ENCODE data around the gene FARP1.

FARP1 gene

DNA sequence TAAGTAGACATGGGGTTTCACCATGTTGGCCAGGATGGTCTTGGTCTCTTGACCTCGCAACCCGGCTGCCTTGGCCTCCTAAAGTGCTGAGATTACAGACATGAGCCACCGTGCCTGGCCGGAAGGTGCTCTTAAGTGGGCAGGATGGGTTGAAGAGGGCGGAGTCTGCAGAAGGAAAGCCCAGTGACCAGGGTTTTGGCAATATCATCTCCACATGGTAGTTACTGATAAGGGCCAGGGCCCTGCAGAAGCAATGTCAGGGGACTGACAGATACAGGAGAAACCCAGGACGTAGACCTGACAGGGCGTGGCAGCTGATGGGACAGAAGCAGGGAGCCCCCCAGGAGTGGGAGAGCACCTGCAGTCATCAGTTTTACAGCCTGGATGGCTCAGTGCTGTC, 79.9 kb downstream of the FARP1 start:
- H3K27ac ChIP-seq, result no peak overlapping the region
- no peaks in the 10 kb centered on the region for H3K79me2 ChIP-seq (ENCODE audit: insufficient read depth, low read depth)
- H3K9ac ChIP-seq, result no peak overlapping the region
- H2AFZ ChIP-seq (ENCODE audit: low read depth), result no peak overlapping the region
- no peak overlapping the region for H3K4me3 ChIP-seq (IDR thresholded peaks at IDR 0.05; ENCODE audit: insufficient read depth, low read depth, low read length)
- H3K27me3 ChIP-seq (ENCODE audit: insufficient read depth, low read depth), result no peaks in the 10 kb centered on the region
- H4K20me1 ChIP-seq (ENCODE audit: insufficient read depth), result no peaks in the 10 kb centered on the region
- no peaks in the 10 kb centered on the region for H3K36me3 ChIP-seq (ENCODE audit: insufficient read depth)
- no peak overlapping the region for H3K4me2 ChIP-seq
- H3K4me1 ChIP-seq (ENCODE audit: low read depth, poor library complexity, severe bottlenecking), result no peaks in the 10 kb centered on the region
- TF ChIP-seq, protein P1, sequence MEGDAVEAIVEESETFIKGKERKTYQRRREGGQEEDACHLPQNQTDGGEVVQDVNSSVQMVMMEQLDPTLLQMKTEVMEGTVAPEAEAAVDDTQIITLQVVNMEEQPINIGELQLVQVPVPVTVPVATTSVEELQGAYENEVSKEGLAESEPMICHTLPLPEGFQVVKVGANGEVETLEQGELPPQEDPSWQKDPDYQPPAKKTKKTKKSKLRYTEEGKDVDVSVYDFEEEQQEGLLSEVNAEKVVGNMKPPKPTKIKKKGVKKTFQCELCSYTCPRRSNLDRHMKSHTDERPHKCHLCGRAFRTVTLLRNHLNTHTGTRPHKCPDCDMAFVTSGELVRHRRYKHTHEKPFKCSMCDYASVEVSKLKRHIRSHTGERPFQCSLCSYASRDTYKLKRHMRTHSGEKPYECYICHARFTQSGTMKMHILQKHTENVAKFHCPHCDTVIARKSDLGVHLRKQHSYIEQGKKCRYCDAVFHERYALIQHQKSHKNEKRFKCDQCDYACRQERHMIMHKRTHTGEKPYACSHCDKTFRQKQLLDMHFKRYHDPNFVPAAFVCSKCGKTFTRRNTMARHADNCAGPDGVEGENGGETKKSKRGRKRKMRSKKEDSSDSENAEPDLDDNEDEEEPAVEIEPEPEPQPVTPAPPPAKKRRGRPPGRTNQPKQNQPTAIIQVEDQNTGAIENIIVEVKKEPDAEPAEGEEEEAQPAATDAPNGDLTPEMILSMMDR (conservative IDR thresholded peaks at IDR 0.05; ENCODE audit: low read depth, low read length), result no peak

DNA sequence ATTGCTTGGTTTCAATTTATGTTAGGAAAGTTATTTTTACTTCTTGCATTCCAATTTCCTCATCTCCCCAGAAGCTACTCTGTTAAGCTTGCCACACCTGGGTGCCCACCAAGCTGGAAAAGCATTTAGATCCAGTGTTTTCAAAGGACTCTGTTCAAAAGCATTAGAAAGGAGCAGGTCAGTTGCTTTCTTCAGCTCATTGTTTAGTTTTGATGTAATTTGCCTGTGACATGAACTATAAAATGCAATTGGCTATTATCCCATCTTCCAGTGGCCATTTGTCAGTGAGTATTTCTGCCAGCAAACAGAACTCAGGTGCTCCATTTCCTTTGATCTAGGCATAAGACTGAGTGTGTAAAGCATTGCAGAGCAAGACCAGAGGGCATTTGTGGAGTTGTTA, 80.8 kb downstream of the FARP1 start:
- no peaks in the 10 kb centered on the region for H3K36me3 ChIP-seq (ENCODE audit: insufficient read depth)

GRCh38 chr13:98224557-98224956, 81.7 kb downstream of the FARP1 start:
- no peaks in the 10 kb centered on the region for H3K79me2 ChIP-seq (ENCODE audit: insufficient read depth, low read depth)
- TF ChIP-seq, protein P1 (conservative IDR thresholded peaks at IDR 0.05; ENCODE audit: low read depth, low read length), result no peak
- H3K9ac ChIP-seq, result no peak overlapping the region
- no peak overlapping the region for H3K4me2 ChIP-seq
- no peaks in the 10 kb centered on the region for H4K20me1 ChIP-seq (ENCODE audit: insufficient read depth)
- H3K27me3 ChIP-seq (ENCODE audit: insufficient read depth, low read depth), result no peaks in the 10 kb centered on the region
- no peak overlapping the region for H2AFZ ChIP-seq (ENCODE audit: low read depth)
- no peak overlapping the region for H3K4me3 ChIP-seq (IDR thresholded peaks at IDR 0.05; ENCODE audit: insufficient read depth, low read depth, low read length)
- no peaks in the 10 kb centered on the region for H3K36me3 ChIP-seq (ENCODE audit: insufficient read depth)
- H3K27ac ChIP-seq, result no peak overlapping the region
- H3K4me1 ChIP-seq (ENCODE audit: low read depth, poor library complexity, severe bottlenecking), result no peaks in the 10 kb centered on the region

More for the DNA sequence above, 80.8 kb downstream of the FARP1 start:
- Histone ChIP-seq H3K4me3 (IDR thresholded peaks at IDR 0.05; ENCODE audit: insufficient read depth, low read depth, low read length) (no peak overlapping the region), H3K27me3 (ENCODE audit: insufficient read depth, low read depth) (no peaks in the 10 kb centered on the region), H3K27ac (no peak overlapping the region), H4K20me1 (ENCODE audit: insufficient read depth) (no peaks in the 10 kb centered on the region), H2AFZ (ENCODE audit: low read depth) (no peak overlapping the region), H3K9ac (no peak overlapping the region), H3K4me1 (ENCODE audit: low read depth, poor library complexity, severe bottlenecking) (no peaks in the 10 kb centered on the region), H3K79me2 (ENCODE audit: insufficient read depth, low read depth) (no peaks in the 10 kb centered on the region), H3K4me2 (no peak overlapping the region)
- TF ChIP-seq, protein P1 (conservative IDR thresholded peaks at IDR 0.05; ENCODE audit: low read depth, low read length), result no peak

DNA sequence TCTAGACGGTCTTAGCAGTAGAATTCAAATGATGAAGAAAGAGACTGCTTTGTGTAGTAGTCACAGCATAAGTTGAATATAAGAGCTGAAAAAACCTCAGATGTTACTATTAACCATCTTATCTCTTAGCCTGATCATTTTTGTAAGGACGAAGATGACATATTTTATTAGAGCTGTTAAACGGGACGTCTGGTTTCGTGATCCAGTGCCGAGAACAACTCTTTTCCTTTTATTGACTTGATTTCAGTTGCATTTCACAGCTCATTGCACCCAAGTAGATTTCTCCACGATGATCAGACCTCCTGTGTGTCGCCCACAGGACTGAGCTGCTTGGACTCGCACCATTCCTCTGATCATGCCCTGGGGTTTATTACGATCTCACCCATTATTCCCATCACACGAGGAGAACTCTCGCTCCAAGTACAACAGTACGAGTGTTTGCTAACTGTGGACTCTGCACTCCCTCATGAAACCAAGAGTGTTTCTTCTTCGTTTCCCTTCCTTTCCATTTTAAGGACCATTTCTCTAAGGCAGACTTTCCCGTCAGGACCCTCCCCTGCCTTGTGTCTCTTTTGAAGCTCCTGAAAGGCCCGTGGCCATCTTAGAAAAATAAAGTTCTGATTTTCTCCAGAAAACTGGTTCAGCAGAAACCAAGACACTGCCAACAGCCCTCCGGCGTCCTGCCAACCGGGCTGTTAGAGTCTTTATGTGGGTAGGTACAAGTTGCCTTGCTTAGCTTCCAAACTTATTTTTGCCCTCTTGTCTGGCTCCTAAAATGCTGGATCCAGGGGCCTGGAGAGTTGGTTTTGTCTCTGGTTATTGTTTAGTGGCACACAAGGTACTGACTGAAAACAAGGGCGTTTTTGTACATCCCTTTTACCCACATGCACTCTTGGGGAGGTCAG, 82.4 kb downstream of the FARP1 start:
- Histone ChIP-seq H3K36me3 (ENCODE audit: insufficient read depth) (no peaks in the 10 kb centered on the region), H2AFZ (ENCODE audit: low read depth) (no peak overlapping the region), H3K27me3 (ENCODE audit: insufficient read depth, low read depth) (no peaks in the 10 kb centered on the region), H3K4me1 (ENCODE audit: low read depth, poor library complexity, severe bottlenecking) (no peaks in the 10 kb centered on the region), H3K4me2 (no peak overlapping the region), H3K9ac (no peak overlapping the region), H3K27ac (no peak overlapping the region), H3K79me2 (ENCODE audit: insufficient read depth, low read depth) (no peaks in the 10 kb centered on the region), H3K4me3 (IDR thresholded peaks at IDR 0.05; ENCODE audit: insufficient read depth, low read depth, low read length) (no peak overlapping the region), H4K20me1 (ENCODE audit: insufficient read depth) (no peaks in the 10 kb centered on the region)
- TF ChIP-seq, protein P1 (conservative IDR thresholded peaks at IDR 0.05; ENCODE audit: low read depth, low read length), result no peak
